Common myeloid progenitor, CD34-positive (primary cell): ENCODE results near the gene DIP2C.

ENCODE experiments used
- CTCF ChIA-PET: fragments of 350-600 bp; sonication (Branson Sonifier 250); formaldehyde crosslinking; loops from one replicate; lab custom pipeline; 2021; ENCODE audit warnings: antibody characterized with exemption; lab: Charles Lee
- POLR2A ChIA-PET: fragments of 350-600 bp; sonication (Branson Sonifier 250); formaldehyde crosslinking; loops from one replicate; lab custom pipeline; 2021; ENCODE audit warnings: antibody characterized with exemption; lab: Charles Lee
- DNase-seq, 3 donors: peaks; one replicate each; pipeline versions ENCODE4 v3.0.0 to v3.0.0-alpha.2; 2013
- H3K27ac ChIP-seq, 2 experiments: 1 replicate in 1 of 2; 2 replicates in 1 of 2; pipeline ENCODE4 v1.7.0; 2013; ENCODE audit warnings: inconsistent platforms in 2 of 2, low read length in 2 of 2, mild to moderate bottlenecking in 2 of 2, low read depth in 1 of 2, moderate library complexity in 1 of 2; ENCODE audit not compliant: severe bottlenecking in 2 of 2, insufficient read depth in 1 of 2, poor library complexity in 1 of 2
- H3K27me3 ChIP-seq, 5 experiments: replicated peaks in 2 of 5; 1 replicate in 3 of 5; 2 replicates in 2 of 5; pipeline versions ENCODE4 v1.6.1 to v1.7.0; 2013; ENCODE audit warnings: low read length in 4 of 5, mild to moderate bottlenecking in 2 of 5, moderate library complexity in 2 of 5, inconsistent platforms in 1 of 5; ENCODE audit not compliant: insufficient read depth in 5 of 5, control insufficient read depth in 4 of 5
- H3K36me3 ChIP-seq, 4 experiments: 1 replicate in 2 of 4; 2 replicates in 2 of 4; pipeline versions ENCODE4 v1.6.1 to v1.7.0; 2013; ENCODE audit warnings: low read length in 3 of 4, control low read depth in 1 of 4, mild to moderate bottlenecking in 1 of 4; ENCODE audit not compliant: control insufficient read depth in 4 of 4, insufficient read depth in 4 of 4
- H3K4me1 ChIP-seq, 4 experiments: 1 replicate in 3 of 4; 2 replicates in 1 of 4; pipeline versions ENCODE4 v1.6.1 to v1.7.1; 2013; ENCODE audit warnings: low read length in 3 of 4, mild to moderate bottlenecking in 3 of 4, control low read depth in 1 of 4, inconsistent platforms in 1 of 4, moderate library complexity in 1 of 4; ENCODE audit not compliant: control insufficient read depth in 4 of 4, insufficient read depth in 4 of 4; ENCODE audit errors: control extremely low read depth in 1 of 4
- H3K4me3 ChIP-seq, 7 experiments: 1 replicate in 4 of 7; 2 replicates in 3 of 7; pipeline versions ENCODE4 v1.5.1 to v1.7.0; 2013; ENCODE audit warnings: mild to moderate bottlenecking in 7 of 7, low read length in 6 of 7, moderate library complexity in 6 of 7, inconsistent platforms in 2 of 7, low read depth in 2 of 7, control low read depth in 1 of 7; ENCODE audit not compliant: insufficient read depth in 4 of 7, control insufficient read depth in 1 of 7; ENCODE audit errors: extremely low read depth in 1 of 7
- H3K9me3 ChIP-seq, 5 experiments: 1 replicate in 4 of 5; 2 replicates in 1 of 5; pipeline versions ENCODE4 v1.6.1 to v1.7.1; 2013; ENCODE audit warnings: low read length in 4 of 5, mild to moderate bottlenecking in 2 of 5, inconsistent platforms in 1 of 5, low read depth in 1 of 5, moderate library complexity in 1 of 5; ENCODE audit not compliant: control insufficient read depth in 4 of 5, insufficient read depth in 2 of 5; ENCODE audit errors: control extremely low read depth in 1 of 5
- WGBS: methylation state at CpG from one replicate; pipeline ENCODE4 v1.1.5; 2013; ENCODE audit not compliant: insufficient coverage; 5-methylcytosine and 5-hydroxymethylcytosine counted together

Gene DIP2C

GRCh38 chr10:677750-678661 lies 11.5 kb downstream of the DIP2C start:
- Histone ChIP-seq H3K4me1 (no peaks in the 10 kb centered on the region), H3K36me3 (no peaks in the 10 kb centered on the region), H3K27me3 (peaks cover 0 to 17% (median 4%) of the 10 kb centered on the region in 5 experiments), H3K9me3 (peaks cover 0 to 2% (median 0%) of the 10 kb centered on the region in 5 experiments), H3K4me3 (no peak overlapping the region), H3K27ac (no peak overlapping the region)
- ChIA-PET POLR2A (no interaction called here), CTCF (no interaction called here)
- no peak for DNase-seq
- 92% methylated on average over 21 of the region's 22 CpGs for WGBS

- ChIA-PET POLR2A (no interaction called here), CTCF (no interaction called here)
These were observed 12.4 kb downstream of the DIP2C start for GRCh38 chr10:677038-677437.

GRCh38 chr10:676178-676577 lies 13.3 kb downstream of the DIP2C start:
- no peak overlapping the region for H3K4me3 ChIP-seq
- H3K9me3 ChIP-seq, result peaks cover 0 to 2% (median 0%) of the 10 kb centered on the region in 5 experiments
- CTCF ChIA-PET, result no interaction called here
- H3K36me3 ChIP-seq, result no peaks in the 10 kb centered on the region
- no peaks in the 10 kb centered on the region for H3K4me1 ChIP-seq
- DNase-seq, result no peak
- 100% methylated on average over 2 of the region's 3 CpGs for WGBS
- peaks cover 0 to 15% (median 4%) of the 10 kb centered on the region in 5 experiments for H3K27me3 ChIP-seq
- POLR2A ChIA-PET, result no interaction called here
- H3K27ac ChIP-seq, result no peak overlapping the region

More at GRCh38 chr10:677038-677437, 12.4 kb downstream of the DIP2C start:
- peaks cover 0 to 13% (median 4%) of the 10 kb centered on the region in 5 experiments for H3K27me3 ChIP-seq
- H3K27ac ChIP-seq, result no peak overlapping the region
- H3K36me3 ChIP-seq, result no peaks in the 10 kb centered on the region
- H3K9me3 ChIP-seq, result peaks cover 0 to 2% (median 0%) of the 10 kb centered on the region in 5 experiments
- no CpG with 5 or more reads among the region's 1 CpG for WGBS
- no peaks in the 10 kb centered on the region for H3K4me1 ChIP-seq
- no peak overlapping the region for H3K4me3 ChIP-seq
- no peak for DNase-seq

DNA sequence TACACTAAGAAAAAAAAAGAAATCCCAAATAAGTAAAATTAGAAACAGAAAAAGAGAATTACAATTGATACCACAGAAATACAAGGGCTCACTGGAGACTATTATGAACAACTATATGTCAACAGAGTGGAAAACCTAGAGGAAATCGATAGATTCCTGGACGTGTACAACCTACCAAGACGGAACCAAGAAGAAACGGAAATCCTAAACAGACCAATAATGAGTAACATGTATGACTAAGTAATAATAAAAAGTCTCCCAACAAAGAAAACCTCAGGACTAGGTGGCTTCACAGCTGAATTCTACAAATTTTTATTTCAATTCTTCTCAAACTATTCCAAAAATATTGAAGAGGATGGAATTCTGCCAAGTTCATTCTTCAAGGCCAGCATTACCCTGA lies 13.9 kb downstream of the DIP2C start:
- H3K27ac ChIP-seq, result no peak overlapping the region
- no peaks in the 10 kb centered on the region for H3K4me1 ChIP-seq
- POLR2A ChIA-PET, result no interaction called here
- H3K27me3 ChIP-seq, result peaks cover 0 to 15% (median 4%) of the 10 kb centered on the region in 5 experiments
- no peak overlapping the region for H3K4me3 ChIP-seq
- CTCF ChIA-PET, result no interaction called here
- H3K36me3 ChIP-seq, result no peaks in the 10 kb centered on the region
- DNase-seq, result no peak
- WGBS, result no CpG with 5 or more reads among the region's 4 CpGs
- H3K9me3 ChIP-seq, result peaks cover 0 to 2% (median 0%) of the 10 kb centered on the region in 5 experiments

- CTCF ChIA-PET, result no interaction called here
- Histone ChIP-seq H3K4me3 (no peak overlapping the region), H3K9me3 (peaks cover 0 to 5% (median 0%) of the 10 kb centered on the region in 5 experiments), H3K36me3 (no peaks in the 10 kb centered on the region), H3K27me3 (peaks cover 0 to 17% (median 4%) of the 10 kb centered on the region in 5 experiments), H3K27ac (no peak overlapping the region), H3K4me1 (no peaks in the 10 kb centered on the region)
- POLR2A ChIA-PET, result interaction anchor here (0.5 kb wide), 1 partner anchor 133 kb away, joined by 3 read pairs; no protein-coding TSS in a partner anchor
- no peak for DNase-seq
- WGBS, result 77% methylated on average over 6 of the region's 9 CpGs
These were observed 16.0 kb downstream of the DIP2C start for GRCh38 chr10:673492-673891.

- Histone ChIP-seq H3K36me3 (no peaks in the 10 kb centered on the region), H3K9me3 (peaks cover 0 to 5% (median 0%) of the 10 kb centered on the region in 5 experiments), H3K4me3 (no peak overlapping the region), H3K4me1 (no peaks in the 10 kb centered on the region), H3K27ac (no peak overlapping the region), H3K27me3 (peaks cover 0 to 17% (median 4%) of the 10 kb centered on the region in 5 experiments)
- POLR2A ChIA-PET, result interaction anchor here (0.5 kb wide), 1 partner anchor 133 kb away, joined by 3 read pairs; no protein-coding TSS in a partner anchor
- WGBS, result 83% methylated on average over 4 of the region's 5 CpGs
- CTCF ChIA-PET, result no interaction called here
- DNase-seq, result no peak
These were observed 16.5 kb downstream of the DIP2C start for GRCh38 chr10:672992-673391.

DNA sequence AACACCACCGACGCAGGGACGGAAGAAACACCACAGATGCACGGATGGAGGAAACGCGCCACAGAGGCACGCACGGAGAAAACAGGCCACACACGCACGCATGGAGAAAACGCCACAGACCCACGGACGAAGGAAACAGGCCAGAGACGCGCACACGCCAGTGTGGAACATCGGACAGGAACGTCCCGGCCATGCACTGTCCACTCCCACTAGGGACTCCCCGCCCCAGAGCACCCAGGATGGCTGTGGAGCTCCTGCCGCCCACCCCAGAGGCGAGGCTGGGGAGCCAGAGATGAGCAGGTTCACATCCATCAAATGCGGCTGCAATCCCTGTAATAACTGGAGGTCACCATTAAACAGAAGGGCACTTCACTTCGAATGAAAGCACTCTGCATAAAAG lies 17.3 kb downstream of the DIP2C start:
- no peak for DNase-seq
- ChIA-PET POLR2A (interaction anchor here (0.6 kb wide), 1 partner anchor 368 kb away, joined by 3 read pairs; no protein-coding TSS in a partner anchor), CTCF (no interaction called here)
- no peaks in the 10 kb centered on the region for H3K36me3 ChIP-seq
- no peaks in the 10 kb centered on the region for H3K4me1 ChIP-seq
- peaks cover 0 to 22% (median 4%) of the 10 kb centered on the region in 5 experiments for H3K27me3 ChIP-seq
- H3K9me3 ChIP-seq, result peaks cover 0 to 7% (median 0%) of the 10 kb centered on the region in 5 experiments
- no peak overlapping the region for H3K4me3 ChIP-seq
- H3K27ac ChIP-seq, result no peak overlapping the region
- WGBS, result 98% methylated on average over 23 of the region's 24 CpGs
